ENCODE measurements around the gene CEP120. TPM values are rescaled to one million over a fixed set of nuclear protein-coding genes. Genes with fewer than 3 reads are reported as not detected.

The CEP120 gene
- total and polyA plus RNA-seq, 2 of the 4 experiments (the other 2 are of a cell fraction) = 6.7 to 46.1 TPM

DNA sequence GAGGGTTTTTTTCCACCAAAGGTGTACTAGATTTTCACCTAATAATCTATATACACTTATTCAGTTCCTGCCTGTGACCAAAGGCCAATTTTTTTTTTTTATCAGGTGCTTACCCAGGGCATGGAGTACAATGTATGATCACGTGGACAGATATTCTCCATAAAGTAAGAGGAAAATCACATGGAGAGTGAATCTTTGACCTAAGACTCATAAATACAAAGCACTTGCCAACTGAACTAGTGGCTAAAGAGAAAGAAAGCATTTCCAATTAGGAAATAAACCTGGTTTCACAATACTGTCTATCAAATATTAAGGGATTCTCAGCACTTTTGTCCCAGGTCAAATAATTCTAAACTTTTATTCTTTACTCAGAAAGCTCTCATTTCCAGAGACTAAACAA is 33.0 kb upstream of the CEP120 start:
- no peaks in the 10 kb centered on the region for H3K9me3 ChIP-seq (ENCODE audit: control insufficient read depth, insufficient read depth, low read length)
- no peak overlapping the region for H4K5ac ChIP-seq (ENCODE audit: low read depth, low read length)
- TF ChIP-seq RAD21 (IDR thresholded peaks at IDR 0.05; ENCODE audit: low read length) (no peak), SMC3 (IDR thresholded peaks at IDR 0.05; ENCODE audit: low read depth, low read length) (no peak), MAZ (IDR thresholded peaks at IDR 0.05; ENCODE audit: borderline replicate concordance, low read depth, low read length) (no peak), CEBPB (IDR thresholded peaks at IDR 0.05; ENCODE audit: low read depth, low read length) (no peak), CHD1 (IDR thresholded peaks at IDR 0.05; ENCODE audit: low read depth, low read length) (no peak)
- TF ChIP-seq, protein P1, sequence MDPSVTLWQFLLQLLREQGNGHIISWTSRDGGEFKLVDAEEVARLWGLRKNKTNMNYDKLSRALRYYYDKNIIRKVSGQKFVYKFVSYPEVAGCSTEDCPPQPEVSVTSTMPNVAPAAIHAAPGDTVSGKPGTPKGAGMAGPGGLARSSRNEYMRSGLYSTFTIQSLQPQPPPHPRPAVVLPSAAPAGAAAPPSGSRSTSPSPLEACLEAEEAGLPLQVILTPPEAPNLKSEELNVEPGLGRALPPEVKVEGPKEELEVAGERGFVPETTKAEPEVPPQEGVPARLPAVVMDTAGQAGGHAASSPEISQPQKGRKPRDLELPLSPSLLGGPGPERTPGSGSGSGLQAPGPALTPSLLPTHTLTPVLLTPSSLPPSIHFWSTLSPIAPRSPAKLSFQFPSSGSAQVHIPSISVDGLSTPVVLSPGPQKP (IDR thresholded peaks at IDR 0.05; ENCODE audit: borderline replicate concordance, low read depth, low read length) = no peak
- no peak overlapping the region for H3K23ac ChIP-seq (ENCODE audit: low read depth, low read length)
- ATAC-seq (ENCODE audit: low read depth) (no peak), DNase-seq (no peak)
- no peaks in the 10 kb centered on the region for H4K20me1 ChIP-seq (ENCODE audit: insufficient read depth, low read length)
- intact Hi-C loops (cut with micrococcal nuclease) = no loop called here
- no peaks in the 10 kb centered on the region; the same call in 1 of the 2 replicates for H3K9me1 ChIP-seq (ENCODE audit: insufficient read depth, low read length)
- no peak overlapping the region for H4K8ac ChIP-seq (ENCODE audit: low read depth in 2 of 2, low read length in 2 of 2)
- no peaks in the 10 kb centered on the region for H3K79me1 ChIP-seq (ENCODE audit: low read depth in 1 of 2, low read length in 2 of 2)
- WGBS, 2 experiments (ENCODE audit: extremely low coverage in 2 of 2, insufficient read length in 1 of 2) = no CpG with 5 or more reads among the region's 1 CpG
- ChIA-PET CTCF (no interaction called here), POLR2A (ENCODE audit: unreplicated experiment) (no interaction called here)
- no peak overlapping the region for H2AK5ac ChIP-seq (ENCODE audit: low read depth, low read length)
- no peak overlapping the region for H3K56ac ChIP-seq (ENCODE audit: extremely low read depth, insufficient read depth, low read length)
- H3K4me3 ChIP-seq (ENCODE audit: insufficient read depth, low read depth, low read length) = no peak overlapping the region
- H2BK120ac ChIP-seq (ENCODE audit: low read depth, low read length) = no peak overlapping the region
- H3K4ac ChIP-seq (ENCODE audit: low read depth, low read length) = no peak overlapping the region
- no peak overlapping the region for H3K18ac ChIP-seq (ENCODE audit: low read depth, low read length)
- BruUV-seq (replicated peaks) = no TSS peak
- no peak overlapping the region for H3K27ac ChIP-seq (ENCODE audit: insufficient read depth, low read length)
- H3K14ac ChIP-seq (replicated peaks; ENCODE audit: low read depth, low read length) = no peak overlapping the region
- dilution Hi-C loops (cut with HindIII; ENCODE audit: low sequenced_read_pairs, unreplicated experiment) = no loop called here
- no peak overlapping the region for H2AK9ac ChIP-seq (replicated peaks; ENCODE audit: low read depth, low read length, poor library complexity)
- in situ Hi-C loops (cut with MboI; ENCODE audit: low sequenced_read_pairs) = no loop called here
- H4K91ac ChIP-seq (ENCODE audit: insufficient read depth, low read depth, low read length) = no peak overlapping the region
- peaks cover 6% of the 10 kb centered on the region for H3K4me1 ChIP-seq (ENCODE audit: control insufficient read depth, insufficient read depth, low read length)
- H2BK15ac ChIP-seq (ENCODE audit: low read depth, low read length) = no peak overlapping the region
- no peaks in the 10 kb centered on the region for H3K36me3 ChIP-seq (ENCODE audit: control insufficient read depth, insufficient read depth, low read length)
- H2BK20ac ChIP-seq (ENCODE audit: low read depth, low read length) = no peak overlapping the region
- H3K27me3 ChIP-seq (ENCODE audit: control insufficient read depth, insufficient read depth, low read length) = no peaks in the 10 kb centered on the region
- H3K9ac ChIP-seq (ENCODE audit: low read depth, low read length) = no peak overlapping the region
- no peak overlapping the region for H3K4me2 ChIP-seq (ENCODE audit: low read depth, low read length)
- H2BK5ac ChIP-seq (ENCODE audit: low read depth, low read length, poor library complexity, severe bottlenecking) = no peak overlapping the region
- H2AFZ ChIP-seq (replicated peaks; ENCODE audit: low read length, poor library complexity) = no peak overlapping the region

Measured in IMR-90 (cell line).